Ovary (tissue), 9 donors: ENCODE measurements around the gene OR2L2. TPM values are rescaled to one million over a fixed set of nuclear protein-coding genes. Genes with fewer than 3 reads are reported as not detected.

Experiments used
- DNase-seq, 5 donors: peaks; one replicate each; pipeline ENCODE4 v3.0.0-alpha.2; 2019 to 2020
- H3K27ac ChIP-seq, 2 donors: fragments of 200-600 bp; one replicate each; pipeline versions ENCODE4 v1.5.1 to v1.8.0; 2019 to 2022
- H3K27me3 ChIP-seq: fragments of 200-600 bp; one replicate; pipeline ENCODE4 v1.8.0; 2022
- H3K36me3 ChIP-seq: fragments of 200-600 bp; sonication (generic); one replicate; pipeline ENCODE4 v1.5.1; 2019
- H3K4me1 ChIP-seq: one replicate; pipeline ENCODE4 v1.8.1; 2013; ENCODE audit warnings: mild to moderate bottlenecking, moderate library complexity; ENCODE audit not compliant: insufficient read depth
- H3K4me3 ChIP-seq: fragments of 200-600 bp; sonication (generic); one replicate; pipeline ENCODE4 v1.5.1; 2017
- H3K9me3 ChIP-seq, 2 donors: fragments of 200-600 bp in 1 of 2; sonication (generic) in 1 of 2; one replicate each; pipeline versions ENCODE4 v1.5.1 to v1.8.1; 2013 to 2019; ENCODE audit warnings: mild to moderate bottlenecking in 1 of 2, moderate library complexity in 1 of 2
- EP300 ChIP-seq: sonication (generic); formaldehyde crosslinking; IDR thresholded peaks from one replicate; pipeline ENCODE4 v1.6.1; 2017; ENCODE audit warnings: antibody characterized with exemption
- POLR2A ChIP-seq: fragments of 450-650 bp; IDR thresholded peaks from one replicate; pipeline ENCODE4 v1.6.1; 2017; ENCODE audit warnings: antibody characterized with exemption, mild to moderate bottlenecking, moderate library complexity
- WGBS, 3 donors: extraction: QIAGEN DNeasy Blood & Tissue Kit in 1 of 3; methylation state at CpG; one replicate each; pipeline versions ENCODE4 v1.1.5 to v1.1.7; 2013 to 2017; 5-methylcytosine and 5-hydroxymethylcytosine counted together
- intact Hi-C, 4 donors: fragments of 100-400 bp; cut with DNase I; formaldehyde crosslinking; loops; one replicate each; pipeline versions ENCODE4 v1.11.0 to v1.15.1; 2022 to 2023
- polyA plus RNA-seq, 2 donors: library from polyadenylated mRNA; stranded (reverse); fragments of 200-250 nt in 1 of 2; fragments of 350-450 nt in 1 of 2; fragmentation: Illumina TruSeq in 1 of 2; extraction: RNeasy Lipid Tissue Mini Kit (QIAGEN cat#74804) in 1 of 2; gene quantifications; one replicate each; pipeline ENCODE4 v1.2.3, GENCODE V29; 2013 to 2014
- total RNA-seq, 7 donors: library from RNA; depleted of rRNA in 2 of 7; stranded (reverse); fragments of >200 nt in 2 of 7; fragmentation: NEBNext Ultra II Directional in 3 of 7; extraction: Animal tissue kit (Norgen Biotek cat#: 25700) in 3 of 7; gene quantifications; one replicate each; pipeline versions ENCODE4 v1.1.0 to v1.2.4, GENCODE V29; 2016 to 2023
- TF ChIP-seq, protein P1 (sequence below), 3 donors: fragments of 450-650 bp in 2 of 3; fragments of 200-600 bp in 1 of 3; IDR thresholded peaks; one replicate each; pipeline versions ENCODE4 v1.5.1 to v1.8.0; 2016 to 2022; ENCODE audit warnings: antibody characterized with exemption in 3 of 3, mild to moderate bottlenecking in 1 of 3
- donor health status: DM: no; HTN: no; CAD: no; lungs with moderate emphysema.
- donor health status: DM: no; HTN: no; CAD: no.
- donor health status: Bipolar disorder and iron deficiency.
- donor health status: DM: yes; HTN: yes; CAD: no.
- donor health status: DM: no; HTN: no; CAD: no.
- donor health status: DM: yes; HTN: yes; CAD: no.

Gene OR2L2
- total and polyA plus RNA-seq, 9 donors, result 0.08 to 0.69 (median 0.15) TPM; not detected in 3

GRCh38 chr1:248007778-248008177 lies 22.1 kb upstream of the OR2L2 start:
- Histone ChIP-seq H3K27me3 (peaks cover 2% of the 10 kb centered on the region), H3K9me3 (peaks cover 0 to 3% of the 10 kb centered on the region in 2 donors), H3K36me3 (no peaks in the 10 kb centered on the region), H3K4me1 (no peaks in the 10 kb centered on the region), H3K4me3 (no peak overlapping the region), H3K27ac (no peak overlapping the region)
- TF ChIP-seq EP300, result no peak
- no peak for TF ChIP-seq POLR2A
- TF ChIP-seq, protein P1, sequence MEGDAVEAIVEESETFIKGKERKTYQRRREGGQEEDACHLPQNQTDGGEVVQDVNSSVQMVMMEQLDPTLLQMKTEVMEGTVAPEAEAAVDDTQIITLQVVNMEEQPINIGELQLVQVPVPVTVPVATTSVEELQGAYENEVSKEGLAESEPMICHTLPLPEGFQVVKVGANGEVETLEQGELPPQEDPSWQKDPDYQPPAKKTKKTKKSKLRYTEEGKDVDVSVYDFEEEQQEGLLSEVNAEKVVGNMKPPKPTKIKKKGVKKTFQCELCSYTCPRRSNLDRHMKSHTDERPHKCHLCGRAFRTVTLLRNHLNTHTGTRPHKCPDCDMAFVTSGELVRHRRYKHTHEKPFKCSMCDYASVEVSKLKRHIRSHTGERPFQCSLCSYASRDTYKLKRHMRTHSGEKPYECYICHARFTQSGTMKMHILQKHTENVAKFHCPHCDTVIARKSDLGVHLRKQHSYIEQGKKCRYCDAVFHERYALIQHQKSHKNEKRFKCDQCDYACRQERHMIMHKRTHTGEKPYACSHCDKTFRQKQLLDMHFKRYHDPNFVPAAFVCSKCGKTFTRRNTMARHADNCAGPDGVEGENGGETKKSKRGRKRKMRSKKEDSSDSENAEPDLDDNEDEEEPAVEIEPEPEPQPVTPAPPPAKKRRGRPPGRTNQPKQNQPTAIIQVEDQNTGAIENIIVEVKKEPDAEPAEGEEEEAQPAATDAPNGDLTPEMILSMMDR (IDR thresholded peaks at IDR 0.05), result no peak
- WGBS, 3 donors, result 40 to 51% (median 51%) methylated on average over 1 of the region's 1 CpG
- intact Hi-C loops, result no loop called here
- no peak for DNase-seq

DNA sequence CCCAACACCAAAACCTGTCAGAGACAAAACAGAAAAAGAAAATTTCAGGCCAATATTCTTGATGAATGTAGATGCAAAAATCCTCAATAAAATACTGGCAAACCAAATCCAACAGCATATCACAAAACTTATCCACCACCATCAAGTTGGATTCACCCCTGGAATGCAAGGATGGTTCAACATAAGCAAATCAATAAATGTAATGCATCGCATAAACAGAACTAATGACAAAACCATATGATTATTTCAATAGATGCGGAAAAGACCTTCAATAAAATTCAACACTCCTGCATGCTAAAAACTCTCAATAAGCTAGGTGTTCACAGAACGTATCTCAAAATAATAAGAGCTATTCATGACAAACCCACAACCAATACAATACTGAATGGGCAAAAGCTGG lies 20.2 kb upstream of the OR2L2 start:
- Histone ChIP-seq H3K9me3 (peaks cover 0 to 3% of the 10 kb centered on the region in 2 donors), H3K36me3 (no peaks in the 10 kb centered on the region), H3K4me1 (no peaks in the 10 kb centered on the region), H3K27ac (no peak overlapping the region), H3K27me3 (no peaks in the 10 kb centered on the region), H3K4me3 (no peak overlapping the region)
- intact Hi-C loops, result no loop called here
- no peak for DNase-seq
- no peak for TF ChIP-seq EP300
- TF ChIP-seq POLR2A, result no peak
- TF ChIP-seq, protein P1 (IDR thresholded peaks at IDR 0.05), result no peak
- WGBS, 3 donors, result 80 to 84% (median 81%) methylated on average over 3 of the region's 3 CpGs

GRCh38 chr1:248013229-248013710 lies 16.6 kb upstream of the OR2L2 start, which contains the start of gene OR2L5:
OR2L5 (plus strand) TSS chr1:248013660; CDS start chr1:248021948, 8,288 bp downstream.
- Histone ChIP-seq H3K36me3 (no peaks in the 10 kb centered on the region), H3K4me1 (no peaks in the 10 kb centered on the region), H3K4me3 (no peak within 1 kb of the TSS), H3K27ac (no peak within 1 kb of the TSS), H3K27me3 (no peaks in the 10 kb centered on the region), H3K9me3 (peaks cover 0 to 3% of the 10 kb centered on the region in 2 donors)
- TF ChIP-seq POLR2A (no peak), EP300 (no peak)
- TF ChIP-seq, protein P1 (IDR thresholded peaks at IDR 0.05), result no peak
- intact Hi-C loops, result no loop called here
- no peak for DNase-seq
- 80 to 90% (median 87%) methylated on average over 2 of the region's 2 CpGs for WGBS, 3 donors

DNA sequence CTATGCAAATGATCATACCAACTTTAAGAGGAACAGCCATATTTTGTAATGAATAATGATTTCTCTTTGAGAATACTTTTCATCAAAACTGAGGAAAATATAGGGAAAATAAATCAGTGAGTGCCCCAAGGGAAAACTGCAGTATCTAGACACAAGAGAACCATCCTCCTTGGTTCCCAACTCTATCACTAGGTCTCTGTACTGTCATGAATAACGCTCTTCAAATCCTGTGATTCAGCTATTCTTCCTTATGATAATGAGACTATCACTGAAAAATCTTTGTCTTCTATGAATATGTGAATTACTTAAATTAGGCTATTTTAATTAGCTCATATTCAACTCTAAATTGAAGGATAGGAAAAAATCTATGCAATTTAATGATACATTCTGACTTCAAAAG lies 14.1 kb upstream of the OR2L2 start:
- Histone ChIP-seq H3K4me1 (no peaks in the 10 kb centered on the region), H3K36me3 (no peaks in the 10 kb centered on the region), H3K27me3 (no peaks in the 10 kb centered on the region), H3K9me3 (no peaks in the 10 kb centered on the region), H3K4me3 (no peak overlapping the region), H3K27ac (no peak overlapping the region)
- no peak for DNase-seq
- TF ChIP-seq POLR2A (no peak), EP300 (no peak)
- TF ChIP-seq, protein P1 (IDR thresholded peaks at IDR 0.05), result no peak
- WGBS, 3 donors, result 64 to 78% (median 72%) methylated on average over 1 of the region's 1 CpG
- intact Hi-C loops, result no loop called here
